Raji (cell line): Measurements from ENCODE around the gene TAF11L14.
"Not testable (repeated sequence)": the region's sequence is repeated elsewhere in the genome, so short reads cannot be mapped to it uniquely, and the experiment has no call there.

Experiments
- POLR2A ChIP-seq: IDR thresholded peaks from 2 replicates; pipeline ENCODE4 v1.6.1; 2011; ENCODE audit warnings: low read depth, low read length, control low read depth; ENCODE audit not compliant: insufficient read depth

Gene TAF11L14

GRCh38 chr5:17634160-17634559, at the start of gene TAF11L14:
Gene TAF11L14, plus strand, starts transcription at chr5:17634460.
- no peak for TF ChIP-seq POLR2A

GRCh38 chr5:17585658-17586057, 48.6 kb upstream of the TAF11L14 start, which contains the start of gene TAF11L7:
Gene TAF11L7, minus strand, starts transcription at chr5:17585758.
- TF ChIP-seq POLR2A, result not testable (repeated sequence)

- TF ChIP-seq POLR2A, result not testable (repeated sequence)
Measured at GRCh38 chr5:17590860-17591259, 43.4 kb upstream of the TAF11L14 start, which contains the start of gene TAF11L8. Gene TAF11L8, minus strand, starts transcription at chr5:17590960.

GRCh38 chr5:17594255-17594654, 40.0 kb upstream of the TAF11L14 start, which contains the start of gene TAF11L9:
Gene TAF11L9, minus strand, starts transcription at chr5:17594394.
- not testable (repeated sequence) for TF ChIP-seq POLR2A

- not testable (repeated sequence) for TF ChIP-seq POLR2A
Measured at GRCh38 chr5:17597728-17598127, 36.5 kb upstream of the TAF11L14 start, which contains the start of gene TAF11L10. Gene TAF11L10, minus strand, starts transcription at chr5:17597828.

GRCh38 chr5:17603880-17604279, 30.4 kb upstream of the TAF11L14 start, which contains the start of gene TAF11L11:
Gene TAF11L11, plus strand, starts transcription at chr5:17604183.
- TF ChIP-seq POLR2A, result not testable (repeated sequence)

GRCh38 chr5:17604951-17605350, 29.3 kb upstream of the TAF11L14 start:
- no peak for TF ChIP-seq POLR2A

- not testable (repeated sequence) for TF ChIP-seq POLR2A
Measured at GRCh38 chr5:17610092-17610491, 24.2 kb upstream of the TAF11L14 start, which contains the start of gene TAF11L12. Gene TAF11L12, plus strand, starts transcription at chr5:17610392.

GRCh38 chr5:17614872-17615605, 19.2 kb upstream of the TAF11L14 start:
- no peak for TF ChIP-seq POLR2A

GRCh38 chr5:17619354-17619753, 14.9 kb upstream of the TAF11L14 start:
- no peak for TF ChIP-seq POLR2A

GRCh38 chr5:17620627-17621026, 13.6 kb upstream of the TAF11L14 start:
- TF ChIP-seq POLR2A, result no peak

- TF ChIP-seq POLR2A, result no peak
Measured at GRCh38 chr5:17625686-17626085, 8.6 kb upstream of the TAF11L14 start.

GRCh38 chr5:17631788-17632187, 2.5 kb upstream of the TAF11L14 start, which contains the start of gene TAF11L13:
Gene TAF11L13, plus strand, starts transcription at chr5:17632088.
- TF ChIP-seq POLR2A, result not testable (repeated sequence)

- no peak for TF ChIP-seq POLR2A
Measured at GRCh38 chr5:17655921-17656320, 21.7 kb downstream of the TAF11L14 start.

GRCh38 chr5:17663182-17663581, 28.9 kb downstream of the TAF11L14 start:
- no peak for TF ChIP-seq POLR2A

GRCh38 chr5:17665836-17666235, 31.6 kb downstream of the TAF11L14 start:
- TF ChIP-seq POLR2A, result no peak
